CD14-positive monocyte (primary cell): ENCODE measurements around the gene RFX3. TPM values are rescaled to one million over a fixed set of nuclear protein-coding genes. Genes with fewer than 3 reads are reported as not detected.

Experiments used
- DNase-seq, 3 donors: peaks; one replicate each; pipeline ENCODE4 v3.0.0-alpha.2; 2011 to 2022
- H2AFZ ChIP-seq: 2 replicates; pipeline ENCODE4 v1.6.0; 2012; ENCODE audit warnings: mild to moderate bottlenecking, low read depth, low read length, inconsistent platforms; ENCODE audit not compliant: insufficient read depth, poor library complexity, severe bottlenecking
- H3K27ac ChIP-seq, 2 donors: 1 replicate in 1 of 2; 2 replicates in 1 of 2; pipeline ENCODE4 v1.5.1; 2012 to 2013; ENCODE audit warnings: low read length in 2 of 2, control low read depth in 1 of 2, inconsistent platforms in 1 of 2, low read depth in 1 of 2, mild to moderate bottlenecking in 1 of 2
- H3K27me3 ChIP-seq, 2 donors: one replicate each; pipeline versions ENCODE4 v1.6.0 to v1.6.1; 2011 to 2013; ENCODE audit warnings: low read length in 2 of 2; ENCODE audit not compliant: control insufficient read depth in 2 of 2, insufficient read depth in 2 of 2
- H3K36me3 ChIP-seq, 2 donors: replicated peaks in 1 of 2; 1 replicate in 1 of 2; 2 replicates in 1 of 2; pipeline versions ENCODE4 v1.5.1 to v1.6.1; 2012 to 2013; ENCODE audit warnings: low read length in 2 of 2, control low read depth in 1 of 2, inconsistent platforms in 1 of 2, mild to moderate bottlenecking in 1 of 2; ENCODE audit not compliant: insufficient read depth in 2 of 2, control insufficient read depth in 1 of 2
- H3K4me1 ChIP-seq, 2 donors: 1 replicate in 1 of 2; 2 replicates in 1 of 2; pipeline versions ENCODE4 v1.5.1 to v1.6.1; 2012 to 2013; ENCODE audit warnings: low read length in 2 of 2, control low read depth in 1 of 2, inconsistent platforms in 1 of 2, mild to moderate bottlenecking in 1 of 2, moderate library complexity in 1 of 2; ENCODE audit not compliant: insufficient read depth in 2 of 2, control insufficient read depth in 1 of 2
- H3K4me2 ChIP-seq: replicated peaks from 2 replicates; pipeline ENCODE3; 2012; ENCODE audit warnings: low read length, moderate library complexity, mild to moderate bottlenecking; ENCODE audit not compliant: poor library complexity, severe bottlenecking; ENCODE audit errors: extremely low read depth
- H3K4me3 ChIP-seq, 3 experiments: fragments of 200-600 bp in 1 of 3; sonication (generic) in 1 of 3; replicated peaks in 1 of 3; 1 replicate in 2 of 3; 2 replicates in 1 of 3; pipeline ENCODE4 v1.5.1; 2011 to 2013; ENCODE audit warnings: low read length in 3 of 3, mild to moderate bottlenecking in 3 of 3, control low read depth in 2 of 3, low read depth in 2 of 3, inconsistent platforms in 1 of 3, moderate library complexity in 1 of 3
- H3K79me2 ChIP-seq: 2 replicates; pipeline ENCODE4 v1.6.0; 2012; ENCODE audit warnings: mild to moderate bottlenecking, control low read depth, inconsistent platforms, low read length, moderate library complexity; ENCODE audit not compliant: insufficient read depth
- H3K9ac ChIP-seq: 2 replicates; pipeline ENCODE4 v1.6.0; 2017; ENCODE audit warnings: low read length, mild to moderate bottlenecking; ENCODE audit not compliant: insufficient read depth, poor library complexity, severe bottlenecking
- H3K9me3 ChIP-seq, 2 donors: replicated peaks in 1 of 2; 1 replicate in 1 of 2; 2 replicates in 1 of 2; pipeline versions ENCODE4 v1.5.1 to v1.6.1; 2012 to 2013; ENCODE audit warnings: low read length in 2 of 2, control low read depth in 1 of 2; ENCODE audit not compliant: control insufficient read depth in 1 of 2, insufficient read depth in 1 of 2
- H4K20me1 ChIP-seq: 2 replicates; pipeline ENCODE4 v1.6.0; 2012; ENCODE audit warnings: mild to moderate bottlenecking, low read length, control low read depth, moderate library complexity; ENCODE audit not compliant: insufficient read depth
- H3K27ac Mint-ChIP-seq, 7 donors: one replicate each; pipeline ENCODE4 v1.8.0; 2020; ENCODE audit warnings: mild to moderate bottlenecking in 7 of 7, mixed read lengths in 7 of 7, moderate library complexity in 6 of 7, inconsistent platforms in 2 of 7
- H3K27me3 Mint-ChIP-seq, 3 donors: one replicate each; pipeline ENCODE4 v1.8.0; 2021 to 2022; ENCODE audit warnings: low read depth in 3 of 3, mild to moderate bottlenecking in 3 of 3, mixed read lengths in 3 of 3, moderate library complexity in 3 of 3, inconsistent platforms in 1 of 3
- H3K36me3 Mint-ChIP-seq, 2 donors: one replicate each; pipeline ENCODE4 v1.8.0; 2020; ENCODE audit warnings: mixed read lengths in 2 of 2, inconsistent platforms in 1 of 2, mild to moderate bottlenecking in 1 of 2
- H3K4me1 Mint-ChIP-seq: one replicate; pipeline ENCODE4 v1.8.0; 2020; ENCODE audit warnings: mild to moderate bottlenecking, mixed read lengths
- H3K4me3 Mint-ChIP-seq, 2 donors: one replicate each; pipeline ENCODE4 v1.8.0; 2020; ENCODE audit warnings: mild to moderate bottlenecking in 2 of 2, mixed read lengths in 2 of 2, moderate library complexity in 1 of 2
- H3K9me3 Mint-ChIP-seq, 7 donors: one replicate each; pipeline ENCODE4 v1.8.0; 2020 to 2022; ENCODE audit warnings: mixed read lengths in 7 of 7, mild to moderate bottlenecking in 6 of 7, moderate library complexity in 6 of 7, inconsistent platforms in 2 of 7
- WGBS: methylation state at CpG from one replicate; pipeline ENCODE4 v1.1.5; 2013; ENCODE audit warnings: missing lambda C conversion rate; ENCODE audit not compliant: insufficient coverage; 5-methylcytosine and 5-hydroxymethylcytosine counted together
- intact Hi-C, 2 donors: fragments of 100-400 bp; cut with micrococcal nuclease; formaldehyde crosslinking; loops; one replicate each; pipeline versions ENCODE4 v1.15.0 to v1.15.1; 2023
- polyA plus RNA-seq, 3 donors: library from polyadenylated mRNA; depleted of rRNA in 1 of 3; unstranded in 2 of 3; stranded (reverse) in 1 of 3; fragments of 300-500 nt in 2 of 3; fragments of >200 nt in 1 of 3; fragmentation: Illumina TruSeq in 2 of 3; gene quantifications; 1 replicate in 2 of 3; 2 replicates in 1 of 3; pipeline ENCODE4 v1.2.3, GENCODE V29; 2012 to 2021
- TF ChIP-seq, protein P1 (sequence below): fragments of 200-600 bp; IDR thresholded peaks from one replicate; pipeline ENCODE4 v1.8.0; 2022; ENCODE audit warnings: antibody characterized with exemption, mild to moderate bottlenecking

RFX3 gene
- polyA plus RNA-seq, 3 donors, result 1.7 to 5.2 (median 3.2) TPM

DNA sequence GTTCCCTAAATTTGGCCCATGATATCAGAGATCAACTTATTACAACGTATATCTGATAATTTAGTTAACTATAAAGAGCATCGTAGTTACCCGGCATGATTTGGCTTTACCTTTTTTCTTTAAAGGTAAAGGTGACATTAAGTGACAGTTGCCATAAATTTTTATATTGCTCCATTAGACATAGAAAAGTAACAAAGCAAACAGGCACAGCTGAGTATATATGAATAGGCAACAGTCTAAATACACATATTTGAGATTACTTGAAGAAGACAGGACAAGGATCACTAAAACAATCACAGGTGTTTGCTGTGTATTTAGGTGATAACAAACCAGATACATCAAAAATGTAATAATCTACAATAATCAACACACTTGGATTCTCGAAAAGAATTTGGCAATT is 34.8 kb downstream of the RFX3 start:
- Histone ChIP-seq H3K79me2 (no peaks in the 10 kb centered on the region), H3K36me3 (no peaks in the 10 kb centered on the region), H3K9me3 (no peaks in the 10 kb centered on the region), H3K4me1 (peaks cover 0 to 6% of the 10 kb centered on the region in 2 donors), H3K27ac (no peak overlapping the region), H3K4me3 (no peak overlapping the region), H2AFZ (no peak overlapping the region), H3K9ac (no peak overlapping the region), H3K27me3 (no peaks in the 10 kb centered on the region), H3K4me2 (no peak overlapping the region), H4K20me1 (no peaks in the 10 kb centered on the region)
- no CpG with 5 or more reads among the region's 4 CpGs for WGBS
- H3K4me1 Mint-ChIP-seq, result peaks cover 4% of the 10 kb centered on the region
- peaks cover 0 to 3% (median 0%) of the 10 kb centered on the region in 3 donors for H3K27me3 Mint-ChIP-seq
- intact Hi-C loops, result no loop called here
- peaks cover 0 to 2% (median 0%) of the 10 kb centered on the region in 7 donors for H3K9me3 Mint-ChIP-seq
- H3K27ac Mint-ChIP-seq, result no peak overlapping the region
- H3K4me3 Mint-ChIP-seq, result no peak overlapping the region
- TF ChIP-seq, protein P1, sequence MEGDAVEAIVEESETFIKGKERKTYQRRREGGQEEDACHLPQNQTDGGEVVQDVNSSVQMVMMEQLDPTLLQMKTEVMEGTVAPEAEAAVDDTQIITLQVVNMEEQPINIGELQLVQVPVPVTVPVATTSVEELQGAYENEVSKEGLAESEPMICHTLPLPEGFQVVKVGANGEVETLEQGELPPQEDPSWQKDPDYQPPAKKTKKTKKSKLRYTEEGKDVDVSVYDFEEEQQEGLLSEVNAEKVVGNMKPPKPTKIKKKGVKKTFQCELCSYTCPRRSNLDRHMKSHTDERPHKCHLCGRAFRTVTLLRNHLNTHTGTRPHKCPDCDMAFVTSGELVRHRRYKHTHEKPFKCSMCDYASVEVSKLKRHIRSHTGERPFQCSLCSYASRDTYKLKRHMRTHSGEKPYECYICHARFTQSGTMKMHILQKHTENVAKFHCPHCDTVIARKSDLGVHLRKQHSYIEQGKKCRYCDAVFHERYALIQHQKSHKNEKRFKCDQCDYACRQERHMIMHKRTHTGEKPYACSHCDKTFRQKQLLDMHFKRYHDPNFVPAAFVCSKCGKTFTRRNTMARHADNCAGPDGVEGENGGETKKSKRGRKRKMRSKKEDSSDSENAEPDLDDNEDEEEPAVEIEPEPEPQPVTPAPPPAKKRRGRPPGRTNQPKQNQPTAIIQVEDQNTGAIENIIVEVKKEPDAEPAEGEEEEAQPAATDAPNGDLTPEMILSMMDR, result no peak
- no peak for DNase-seq
- peaks cover 2 to 4% of the 10 kb centered on the region in 2 donors for H3K36me3 Mint-ChIP-seq

DNA sequence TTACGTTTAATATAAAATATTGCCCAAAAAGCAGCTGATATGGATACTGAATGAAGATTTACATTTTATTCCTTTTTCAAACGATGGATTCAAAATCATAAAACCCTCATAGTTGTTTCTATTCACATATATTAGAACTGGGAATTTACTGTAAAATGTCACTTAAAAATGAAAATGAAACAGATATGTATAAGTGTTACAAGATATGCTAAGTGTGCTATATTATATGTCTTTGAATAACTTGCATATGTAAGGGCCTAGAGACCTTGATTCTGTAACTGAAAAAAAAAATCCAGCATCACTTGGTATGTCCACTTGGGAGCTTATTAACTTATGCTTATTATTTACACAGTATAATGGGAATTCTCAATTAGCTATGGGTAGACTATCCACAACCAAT is 43.2 kb downstream of the RFX3 start:
- Histone ChIP-seq H3K4me2 (no peak overlapping the region), H2AFZ (no peak overlapping the region), H3K4me1 (no peaks in the 10 kb centered on the region), H3K79me2 (no peaks in the 10 kb centered on the region), H3K36me3 (peaks cover 5 to 13% of the 10 kb centered on the region in 2 donors), H3K9ac (no peak overlapping the region), H4K20me1 (no peaks in the 10 kb centered on the region), H3K27me3 (no peaks in the 10 kb centered on the region), H3K4me3 (no peak overlapping the region), H3K9me3 (no peaks in the 10 kb centered on the region), H3K27ac (no peak overlapping the region)
- WGBS, result no CpG with 5 or more reads among the region's 2 CpGs
- H3K4me3 Mint-ChIP-seq, result no peak overlapping the region
- H3K9me3 Mint-ChIP-seq, result peaks cover 0 to 9% (median 6%) of the 10 kb centered on the region in 7 donors
- H3K4me1 Mint-ChIP-seq, result peaks cover 13% of the 10 kb centered on the region
- H3K27me3 Mint-ChIP-seq, result no peaks in the 10 kb centered on the region
- DNase-seq, result no peak
- peaks cover 11 to 15% of the 10 kb centered on the region in 2 donors for H3K36me3 Mint-ChIP-seq
- intact Hi-C loops, result no loop called here
- TF ChIP-seq, protein P1, result no peak
- H3K27ac Mint-ChIP-seq, result no peak overlapping the region
